Measurements from ENCODE around the gene SREBF2.

SREBF2 gene

DNA sequence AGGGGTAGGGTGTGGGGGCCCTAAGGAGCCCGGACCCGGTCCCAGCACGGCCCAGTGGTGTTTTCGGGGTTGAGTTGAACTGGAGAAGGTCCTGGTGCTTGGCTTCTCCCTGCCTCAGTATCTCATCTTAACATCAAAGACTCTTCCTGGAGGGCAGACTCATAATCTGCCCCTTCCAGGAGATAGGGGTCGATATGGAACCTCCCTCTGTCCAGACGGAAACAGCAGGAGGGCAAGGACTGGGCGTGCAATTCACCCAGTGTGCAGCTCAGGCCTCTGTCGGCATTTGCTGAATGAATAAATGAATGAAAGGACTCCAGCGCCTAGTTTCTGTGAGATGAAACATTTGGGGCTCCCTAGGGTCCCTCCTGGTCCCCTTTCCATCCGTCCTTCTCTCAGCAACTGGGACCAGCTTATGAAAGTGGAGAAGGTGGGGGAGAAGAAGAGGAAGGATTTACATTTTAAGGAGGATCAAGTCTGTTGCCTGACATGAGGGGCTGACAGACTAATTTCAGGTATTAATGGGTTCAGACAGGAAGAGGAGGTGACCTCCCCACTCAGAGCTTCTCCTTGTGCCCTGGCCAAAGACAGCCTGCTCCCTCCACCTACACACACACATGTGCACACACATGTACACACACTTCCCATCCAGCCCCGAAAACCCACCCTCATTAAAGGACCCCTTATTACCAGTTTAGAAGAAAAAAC is 83.0 kb downstream of the SREBF2 start:
- TF ChIP-seq, protein P1, sequence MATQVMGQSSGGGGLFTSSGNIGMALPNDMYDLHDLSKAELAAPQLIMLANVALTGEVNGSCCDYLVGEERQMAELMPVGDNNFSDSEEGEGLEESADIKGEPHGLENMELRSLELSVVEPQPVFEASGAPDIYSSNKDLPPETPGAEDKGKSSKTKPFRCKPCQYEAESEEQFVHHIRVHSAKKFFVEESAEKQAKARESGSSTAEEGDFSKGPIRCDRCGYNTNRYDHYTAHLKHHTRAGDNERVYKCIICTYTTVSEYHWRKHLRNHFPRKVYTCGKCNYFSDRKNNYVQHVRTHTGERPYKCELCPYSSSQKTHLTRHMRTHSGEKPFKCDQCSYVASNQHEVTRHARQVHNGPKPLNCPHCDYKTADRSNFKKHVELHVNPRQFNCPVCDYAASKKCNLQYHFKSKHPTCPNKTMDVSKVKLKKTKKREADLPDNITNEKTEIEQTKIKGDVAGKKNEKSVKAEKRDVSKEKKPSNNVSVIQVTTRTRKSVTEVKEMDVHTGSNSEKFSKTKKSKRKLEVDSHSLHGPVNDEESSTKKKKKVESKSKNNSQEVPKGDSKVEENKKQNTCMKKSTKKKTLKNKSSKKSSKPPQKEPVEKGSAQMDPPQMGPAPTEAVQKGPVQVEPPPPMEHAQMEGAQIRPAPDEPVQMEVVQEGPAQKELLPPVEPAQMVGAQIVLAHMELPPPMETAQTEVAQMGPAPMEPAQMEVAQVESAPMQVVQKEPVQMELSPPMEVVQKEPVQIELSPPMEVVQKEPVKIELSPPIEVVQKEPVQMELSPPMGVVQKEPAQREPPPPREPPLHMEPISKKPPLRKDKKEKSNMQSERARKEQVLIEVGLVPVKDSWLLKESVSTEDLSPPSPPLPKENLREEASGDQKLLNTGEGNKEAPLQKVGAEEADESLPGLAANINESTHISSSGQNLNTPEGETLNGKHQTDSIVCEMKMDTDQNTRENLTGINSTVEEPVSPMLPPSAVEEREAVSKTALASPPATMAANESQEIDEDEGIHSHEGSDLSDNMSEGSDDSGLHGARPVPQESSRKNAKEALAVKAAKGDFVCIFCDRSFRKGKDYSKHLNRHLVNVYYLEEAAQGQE (IDR thresholded peaks at IDR 0.05; ENCODE audit: insufficient read depth in 1 of 2, low read depth in 2 of 2, low read length in 2 of 2): no peak
- no peak for TF ChIP-seq TAF1 (IDR thresholded peaks at IDR 0.05; ENCODE audit: borderline replicate concordance, insufficient read depth, low read length)
- TF ChIP-seq FOXP2 (optimal IDR thresholded peaks at IDR 0.05; ENCODE audit: borderline replicate concordance, extremely low read depth, extremely low read length, insufficient read depth): no peak
- TF ChIP-seq POLR2AphosphoS5 (IDR thresholded peaks at IDR 0.05; ENCODE audit: low read depth, low read length): no peak
- TF ChIP-seq SIN3A (IDR thresholded peaks at IDR 0.05; ENCODE audit: borderline replicate concordance, insufficient read depth, low read length): no peak

DNA sequence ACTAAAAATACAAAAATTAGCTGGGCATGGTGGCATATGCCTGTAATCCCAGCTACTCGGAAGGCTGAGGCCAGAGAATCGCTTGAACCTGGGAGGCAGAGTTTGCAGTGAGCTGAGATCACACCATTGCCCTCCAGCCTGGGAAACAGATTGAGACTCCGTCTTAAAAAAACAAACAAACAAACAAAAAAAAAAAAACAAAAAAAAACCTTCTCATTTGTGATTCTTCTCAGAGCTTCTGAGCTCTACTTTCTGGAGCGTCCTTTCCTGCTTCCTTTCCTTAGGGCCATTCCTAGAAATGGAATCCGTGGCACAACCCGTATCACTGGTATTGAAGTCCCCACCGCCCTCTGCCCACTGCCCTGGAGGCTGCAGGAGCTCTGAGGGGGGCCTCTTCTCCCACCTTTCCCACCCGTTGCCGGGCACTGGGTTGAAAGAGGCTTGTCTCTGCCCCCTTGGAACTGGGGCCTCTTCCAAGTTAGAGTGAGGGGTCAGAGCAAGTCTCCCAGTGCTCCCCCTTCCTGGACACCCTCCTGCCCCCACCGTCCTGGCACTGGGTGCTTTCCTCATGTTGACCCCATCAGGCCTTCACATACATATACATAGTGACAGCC is 83.9 kb downstream of the SREBF2 start:
- no peak for TF ChIP-seq POLR2AphosphoS5 (IDR thresholded peaks at IDR 0.05; ENCODE audit: low read depth, low read length)
- no peak for TF ChIP-seq SIN3A (IDR thresholded peaks at IDR 0.05; ENCODE audit: borderline replicate concordance, insufficient read depth, low read length)
- TF ChIP-seq, protein P1 (IDR thresholded peaks at IDR 0.05; ENCODE audit: insufficient read depth in 1 of 2, low read depth in 2 of 2, low read length in 2 of 2): no peak
- no peak for TF ChIP-seq FOXP2 (optimal IDR thresholded peaks at IDR 0.05; ENCODE audit: borderline replicate concordance, extremely low read depth, extremely low read length, insufficient read depth)
- TF ChIP-seq TAF1 (IDR thresholded peaks at IDR 0.05; ENCODE audit: borderline replicate concordance, insufficient read depth, low read length): no peak

DNA sequence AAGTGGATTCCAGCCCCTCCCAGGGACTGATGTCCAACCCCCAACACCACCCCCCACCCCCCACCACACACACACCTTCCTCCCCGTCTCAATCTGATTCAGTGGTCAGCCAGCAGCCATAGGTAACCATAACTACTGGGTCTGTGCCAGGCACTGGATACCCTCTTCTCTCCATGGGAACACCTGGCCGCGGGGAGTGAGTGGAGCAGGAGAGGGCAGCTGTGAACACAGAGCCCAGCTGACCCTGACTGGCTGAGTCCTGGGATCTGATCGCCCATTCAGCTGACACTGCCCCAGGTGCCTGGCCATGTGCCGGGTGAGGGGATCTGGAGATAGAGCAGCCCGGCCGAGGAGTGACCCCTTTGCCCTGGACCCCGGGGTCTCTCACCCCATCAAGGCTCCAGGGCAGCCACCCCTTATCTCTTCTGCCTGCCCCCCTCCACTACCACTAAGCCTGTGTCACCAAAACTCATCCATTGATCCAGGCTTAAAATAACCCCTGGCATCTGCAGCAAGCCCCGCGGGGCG is 84.5 kb downstream of the SREBF2 start:
- no peak for TF ChIP-seq POLR2AphosphoS5 (IDR thresholded peaks at IDR 0.05; ENCODE audit: low read depth, low read length)
- TF ChIP-seq SIN3A (IDR thresholded peaks at IDR 0.05; ENCODE audit: borderline replicate concordance, insufficient read depth, low read length): no peak
- TF ChIP-seq, protein P1 (IDR thresholded peaks at IDR 0.05; ENCODE audit: insufficient read depth in 1 of 2, low read depth in 2 of 2, low read length in 2 of 2): no peak
- no peak for TF ChIP-seq FOXP2 (optimal IDR thresholded peaks at IDR 0.05; ENCODE audit: borderline replicate concordance, extremely low read depth, extremely low read length, insufficient read depth)
- TF ChIP-seq TAF1 (IDR thresholded peaks at IDR 0.05; ENCODE audit: borderline replicate concordance, insufficient read depth, low read length): no peak

DNA sequence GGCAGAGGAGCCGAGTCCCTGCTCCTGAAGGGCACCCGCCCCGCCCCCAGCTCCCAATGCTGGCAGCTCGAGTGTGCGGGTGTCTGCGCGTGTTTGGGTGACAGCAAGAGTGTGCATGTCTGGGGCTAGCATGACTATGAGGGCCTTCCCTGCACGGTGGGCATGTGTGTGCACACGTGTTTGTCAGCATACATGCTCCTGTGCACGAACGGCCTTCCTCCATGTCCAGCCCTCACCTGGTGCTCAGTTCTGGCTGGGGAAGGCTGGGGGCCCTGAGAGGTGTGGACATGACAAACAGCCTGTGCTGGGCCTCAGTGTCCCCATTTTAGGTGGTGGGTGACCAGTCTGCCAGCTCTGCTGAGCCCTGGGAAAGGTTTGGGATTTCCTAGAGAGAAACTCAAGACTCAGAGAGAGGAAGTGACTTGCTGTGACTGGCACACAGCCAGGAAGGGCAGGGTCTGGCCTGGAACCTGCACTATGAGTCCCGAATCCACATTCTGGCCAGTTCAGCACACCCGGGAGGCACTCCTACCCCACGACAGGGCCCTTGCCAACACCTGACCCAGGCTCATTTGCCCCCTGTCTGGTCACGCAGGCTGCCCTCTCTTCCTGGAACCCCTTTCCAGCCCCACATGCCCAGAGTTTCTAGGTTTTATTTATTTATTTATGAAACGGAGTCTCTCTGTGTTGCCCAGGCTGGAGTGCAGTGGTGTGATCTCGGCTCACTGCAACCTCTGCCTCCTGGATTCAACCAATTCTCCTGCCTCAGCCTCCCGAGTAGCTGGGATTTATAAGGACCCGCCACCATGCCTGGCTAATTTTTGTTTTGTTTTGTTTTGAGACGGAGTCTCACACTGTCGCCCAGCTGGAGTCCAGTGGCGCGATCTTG is 85.2 kb downstream of the SREBF2 start:
- TF ChIP-seq, protein P1 (IDR thresholded peaks at IDR 0.05; ENCODE audit: insufficient read depth in 1 of 2, low read depth in 2 of 2, low read length in 2 of 2): no peak
- TF ChIP-seq TAF1 (IDR thresholded peaks at IDR 0.05; ENCODE audit: borderline replicate concordance, insufficient read depth, low read length) (no peak), FOXP2 (optimal IDR thresholded peaks at IDR 0.05; ENCODE audit: borderline replicate concordance, extremely low read depth, extremely low read length, insufficient read depth) (no peak), SIN3A (IDR thresholded peaks at IDR 0.05; ENCODE audit: borderline replicate concordance, insufficient read depth, low read length) (no peak), POLR2AphosphoS5 (IDR thresholded peaks at IDR 0.05; ENCODE audit: low read depth, low read length) (no peak)

Data from PFSK-1 (cell line).